ENCODE measurements around the gene C1QTNF7.

Gene C1QTNF7

GRCh38 chr4:15413623-15414019 lies 14.2 kb upstream of the C1QTNF7 start:
- peaks cover 70% of the 10 kb centered on the region for H3K4me1 ChIP-seq (ENCODE audit: insufficient read depth, low read length, poor library complexity, severe bottlenecking)
- H3K9me2 ChIP-seq (replicated peaks; ENCODE audit: low read depth, low read length): no peaks in the 10 kb centered on the region
- no peak overlapping the region for H3K4me3 ChIP-seq (ENCODE audit: low read length, poor library complexity, severe bottlenecking)
- H3K36me3 ChIP-seq (ENCODE audit: insufficient read depth, low read length): no peaks in the 10 kb centered on the region
- H3K9me3 ChIP-seq (ENCODE audit: insufficient read depth, low read depth, low read length): no peaks in the 10 kb centered on the region
- H3K79me2 ChIP-seq (ENCODE audit: insufficient read depth, low read length): no peaks in the 10 kb centered on the region
- 0 out of 2 replicates have a peak overlapping the region, but pooled peaks have one; percentile 29 for H2AFZ ChIP-seq (ENCODE audit: low read length)
- peak overlapping the region; percentile 7 for H3K9ac ChIP-seq (ENCODE audit: low read depth, low read length, poor library complexity, severe bottlenecking)
- no peaks in the 10 kb centered on the region for H3K27me3 ChIP-seq (ENCODE audit: insufficient read depth, low read length, poor library complexity, severe bottlenecking)
- no peaks in the 10 kb centered on the region for H4K20me1 ChIP-seq (ENCODE audit: insufficient read depth, low read length, poor library complexity, severe bottlenecking)
- no peak for TF ChIP-seq CTCF (conservative IDR thresholded peaks at IDR 0.05; ENCODE audit: low read length)
- no peak for TF ChIP-seq EZH2phosphoT487 (IDR thresholded peaks at IDR 0.05; ENCODE audit: borderline replicate concordance)
- H3K4me2 ChIP-seq (ENCODE audit: low read depth, low read length, poor library complexity, severe bottlenecking): no peak overlapping the region
- no peaks in the 10 kb centered on the region for H3F3A ChIP-seq (ENCODE audit: low read depth)

DNA sequence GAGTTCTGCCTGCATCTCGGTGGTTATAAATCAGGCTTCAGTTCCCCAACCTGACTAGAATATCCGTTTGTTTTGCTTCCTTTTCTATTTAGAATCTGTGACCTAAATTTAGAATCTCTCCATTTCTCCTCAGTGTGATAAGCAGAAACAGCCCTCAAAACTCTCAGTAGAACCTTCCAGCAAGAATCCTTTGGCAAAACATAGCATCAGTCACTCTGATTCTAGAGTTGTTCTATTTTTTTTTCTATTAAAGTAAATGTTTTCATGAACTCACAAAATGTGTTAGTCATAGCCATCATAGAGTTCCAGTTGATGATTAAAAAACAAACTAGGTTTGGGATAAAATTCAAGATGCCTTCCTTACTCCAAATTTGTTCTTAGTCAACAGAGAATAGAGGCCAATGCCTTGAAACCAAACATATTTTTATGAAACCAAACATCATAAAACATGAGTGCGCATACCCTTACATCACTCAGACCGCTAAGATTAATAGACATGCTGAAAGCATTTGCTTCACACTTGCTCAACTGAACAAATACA lies 13.2 kb upstream of the C1QTNF7 start:
- Histone ChIP-seq H4K20me1 (ENCODE audit: insufficient read depth, low read length, poor library complexity, severe bottlenecking) (no peaks in the 10 kb centered on the region), H3K9ac (ENCODE audit: low read depth, low read length, poor library complexity, severe bottlenecking) (no peak overlapping the region), H3K9me2 (replicated peaks; ENCODE audit: low read depth, low read length) (no peaks in the 10 kb centered on the region), H3K4me1 (ENCODE audit: insufficient read depth, low read length, poor library complexity, severe bottlenecking) (peaks cover 60% of the 10 kb centered on the region), H3K27me3 (ENCODE audit: insufficient read depth, low read length, poor library complexity, severe bottlenecking) (no peaks in the 10 kb centered on the region), H3K36me3 (ENCODE audit: insufficient read depth, low read length) (no peaks in the 10 kb centered on the region), H3K4me3 (ENCODE audit: low read length, poor library complexity, severe bottlenecking) (no peak overlapping the region), H3K79me2 (ENCODE audit: insufficient read depth, low read length) (no peaks in the 10 kb centered on the region), H3K4me2 (ENCODE audit: low read depth, low read length, poor library complexity, severe bottlenecking) (peak overlapping the region; percentile 8), H2AFZ (ENCODE audit: low read length) (peak overlapping the region; percentile 52), H3F3A (ENCODE audit: low read depth) (no peaks in the 10 kb centered on the region), H3K9me3 (ENCODE audit: insufficient read depth, low read depth, low read length) (no peaks in the 10 kb centered on the region)
- no peak for TF ChIP-seq CTCF (conservative IDR thresholded peaks at IDR 0.05; ENCODE audit: low read length)
- no peak for TF ChIP-seq EZH2phosphoT487 (IDR thresholded peaks at IDR 0.05; ENCODE audit: borderline replicate concordance)

- H3K9ac ChIP-seq (ENCODE audit: low read depth, low read length, poor library complexity, severe bottlenecking): no peak overlapping the region
- no peaks in the 10 kb centered on the region for H4K20me1 ChIP-seq (ENCODE audit: insufficient read depth, low read length, poor library complexity, severe bottlenecking)
- H3K27me3 ChIP-seq (ENCODE audit: insufficient read depth, low read length, poor library complexity, severe bottlenecking): no peaks in the 10 kb centered on the region
- no peak overlapping the region for H2AFZ ChIP-seq (ENCODE audit: low read length)
- H3K9me2 ChIP-seq (replicated peaks; ENCODE audit: low read depth, low read length): no peaks in the 10 kb centered on the region
- H3K4me3 ChIP-seq (ENCODE audit: low read length, poor library complexity, severe bottlenecking): no peak overlapping the region
- no peaks in the 10 kb centered on the region for H3K79me2 ChIP-seq (ENCODE audit: insufficient read depth, low read length)
- H3K4me1 ChIP-seq (ENCODE audit: insufficient read depth, low read length, poor library complexity, severe bottlenecking): peaks cover 41% of the 10 kb centered on the region
- no peak overlapping the region for H3K4me2 ChIP-seq (ENCODE audit: low read depth, low read length, poor library complexity, severe bottlenecking)
- no peaks in the 10 kb centered on the region for H3K9me3 ChIP-seq (ENCODE audit: insufficient read depth, low read depth, low read length)
- no peak for TF ChIP-seq EZH2phosphoT487 (IDR thresholded peaks at IDR 0.05; ENCODE audit: borderline replicate concordance)
- no peak for TF ChIP-seq CTCF (conservative IDR thresholded peaks at IDR 0.05; ENCODE audit: low read length)
- no peaks in the 10 kb centered on the region for H3F3A ChIP-seq (ENCODE audit: low read depth)
- H3K36me3 ChIP-seq (ENCODE audit: insufficient read depth, low read length): no peaks in the 10 kb centered on the region
Measured at GRCh38 chr4:15416357-15417232, 11.2 kb upstream of the C1QTNF7 start.

Data from Loucy (cell line).